HepG2 (cell line): ENCODE data around the gene SMIM10L2A.

ENCODE experiments used
- AGO2 ChIP-seq: fragments of 200-400 bp; formaldehyde crosslinking; optimal IDR thresholded peaks from 2 replicates; pipeline ENCODE3; 2017; ENCODE audit warnings: mild to moderate bottlenecking, low read depth, low read length, moderate library complexity
- CC2D1A ChIP-seq: sonication (generic); formaldehyde crosslinking; IDR thresholded peaks from 2 replicates; pipeline ENCODE4 v1.8.1; 2023; ENCODE audit warnings: mild to moderate bottlenecking, missing genetic modification reagents
- MYC ChIP-seq: sonication (generic); formaldehyde crosslinking; IDR thresholded peaks from 2 replicates; pipeline ENCODE4 v1.9.0; 2021; ENCODE audit warnings: missing genetic modification reagents, borderline replicate concordance
- POLR2A ChIP-seq, 2 experiments: IDR thresholded peaks; 2 replicates each; pipeline ENCODE4 v1.6.1; 2011; ENCODE audit warnings: low read depth in 2 of 2, low read length in 2 of 2, mild to moderate bottlenecking in 1 of 2, moderate library complexity in 1 of 2; ENCODE audit not compliant: insufficient read depth in 1 of 2
- ZNF331 ChIP-seq: sonication (generic); formaldehyde crosslinking; IDR thresholded peaks from 2 replicates; pipeline ENCODE4 v1.4.0; 2020; ENCODE audit warnings: missing genetic modification reagents
- TF ChIP-seq, protein P1 (sequence below): sonication (generic); formaldehyde crosslinking; IDR thresholded peaks from 2 replicates; pipeline ENCODE4 v1.8.0; 2022; ENCODE audit warnings: mild to moderate bottlenecking, missing genetic modification reagents
- TF ChIP-seq, protein P2 (sequence below): sonication (generic); formaldehyde crosslinking; IDR thresholded peaks from 2 replicates; pipeline ENCODE4 v1.4.0; 2020; ENCODE audit warnings: missing genetic modification reagents
- TF ChIP-seq, protein P3 (sequence below): sonication (generic); formaldehyde crosslinking; IDR thresholded peaks from 2 replicates; pipeline ENCODE4 v1.5.0; 2020; ENCODE audit warnings: mild to moderate bottlenecking, missing genetic modification reagents, moderate library complexity
- TF ChIP-seq, protein P4 (sequence below): sonication (generic); formaldehyde crosslinking; IDR thresholded peaks from 2 replicates; pipeline ENCODE4 v1.4.0; 2020; ENCODE audit warnings: low read depth, missing genetic modification reagents

DNA sequence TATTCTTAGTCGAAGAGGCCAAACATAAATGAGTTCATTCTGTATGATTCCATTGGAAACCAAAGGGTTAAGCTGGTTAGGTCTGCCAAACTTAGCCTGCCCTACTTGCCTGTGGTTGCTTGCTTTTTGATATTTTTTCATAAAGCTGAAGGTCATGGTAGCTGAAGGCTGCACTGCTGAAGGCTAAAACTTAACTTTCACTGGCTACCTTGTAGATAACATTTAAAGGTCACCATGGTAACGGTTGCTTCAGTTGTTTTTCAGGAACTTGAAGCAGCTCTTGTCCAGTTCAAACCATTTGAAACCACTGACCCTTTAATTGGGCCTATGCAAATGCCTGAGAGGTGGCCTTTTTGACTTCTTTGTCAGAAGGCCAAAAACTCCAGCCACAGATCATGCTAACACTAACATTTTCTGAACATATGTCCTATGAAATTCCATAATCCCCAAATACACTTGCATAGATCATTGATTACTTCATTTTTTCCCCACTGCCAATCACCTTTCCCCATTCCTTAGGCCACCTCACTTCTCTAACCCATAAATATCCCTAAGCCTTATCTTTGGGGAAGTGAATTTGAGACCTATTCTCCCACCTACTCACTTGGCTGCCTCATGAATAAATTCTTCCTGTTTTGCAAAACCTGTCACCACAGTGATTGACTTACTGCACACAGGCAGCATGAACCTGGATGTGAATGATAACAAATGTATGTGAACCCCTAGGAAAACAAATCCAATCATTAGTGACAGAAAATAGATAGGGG lies 10.7 kb upstream of the SMIM10L2A start:
- TF ChIP-seq ZNF331 (CRISPR knock-in tag) (no peak), AGO2 (no peak), POLR2A (IDR thresholded peaks at IDR 0.05; ENCODE audit: insufficient read depth in 1 of 2, low read depth in 2 of 2, low read length in 2 of 2) (no peak), MYC (no peak), CC2D1A (CRISPR knock-in tag) (no peak)
- TF ChIP-seq, protein P1, sequence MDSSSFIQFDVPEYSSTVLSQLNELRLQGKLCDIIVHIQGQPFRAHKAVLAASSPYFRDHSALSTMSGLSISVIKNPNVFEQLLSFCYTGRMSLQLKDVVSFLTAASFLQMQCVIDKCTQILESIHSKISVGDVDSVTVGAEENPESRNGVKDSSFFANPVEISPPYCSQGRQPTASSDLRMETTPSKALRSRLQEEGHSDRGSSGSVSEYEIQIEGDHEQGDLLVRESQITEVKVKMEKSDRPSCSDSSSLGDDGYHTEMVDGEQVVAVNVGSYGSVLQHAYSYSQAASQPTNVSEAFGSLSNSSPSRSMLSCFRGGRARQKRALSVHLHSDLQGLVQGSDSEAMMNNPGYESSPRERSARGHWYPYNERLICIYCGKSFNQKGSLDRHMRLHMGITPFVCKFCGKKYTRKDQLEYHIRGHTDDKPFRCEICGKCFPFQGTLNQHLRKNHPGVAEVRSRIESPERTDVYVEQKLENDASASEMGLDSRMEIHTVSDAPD (CRISPR knock-in tag), result no peak
- TF ChIP-seq, protein P2, sequence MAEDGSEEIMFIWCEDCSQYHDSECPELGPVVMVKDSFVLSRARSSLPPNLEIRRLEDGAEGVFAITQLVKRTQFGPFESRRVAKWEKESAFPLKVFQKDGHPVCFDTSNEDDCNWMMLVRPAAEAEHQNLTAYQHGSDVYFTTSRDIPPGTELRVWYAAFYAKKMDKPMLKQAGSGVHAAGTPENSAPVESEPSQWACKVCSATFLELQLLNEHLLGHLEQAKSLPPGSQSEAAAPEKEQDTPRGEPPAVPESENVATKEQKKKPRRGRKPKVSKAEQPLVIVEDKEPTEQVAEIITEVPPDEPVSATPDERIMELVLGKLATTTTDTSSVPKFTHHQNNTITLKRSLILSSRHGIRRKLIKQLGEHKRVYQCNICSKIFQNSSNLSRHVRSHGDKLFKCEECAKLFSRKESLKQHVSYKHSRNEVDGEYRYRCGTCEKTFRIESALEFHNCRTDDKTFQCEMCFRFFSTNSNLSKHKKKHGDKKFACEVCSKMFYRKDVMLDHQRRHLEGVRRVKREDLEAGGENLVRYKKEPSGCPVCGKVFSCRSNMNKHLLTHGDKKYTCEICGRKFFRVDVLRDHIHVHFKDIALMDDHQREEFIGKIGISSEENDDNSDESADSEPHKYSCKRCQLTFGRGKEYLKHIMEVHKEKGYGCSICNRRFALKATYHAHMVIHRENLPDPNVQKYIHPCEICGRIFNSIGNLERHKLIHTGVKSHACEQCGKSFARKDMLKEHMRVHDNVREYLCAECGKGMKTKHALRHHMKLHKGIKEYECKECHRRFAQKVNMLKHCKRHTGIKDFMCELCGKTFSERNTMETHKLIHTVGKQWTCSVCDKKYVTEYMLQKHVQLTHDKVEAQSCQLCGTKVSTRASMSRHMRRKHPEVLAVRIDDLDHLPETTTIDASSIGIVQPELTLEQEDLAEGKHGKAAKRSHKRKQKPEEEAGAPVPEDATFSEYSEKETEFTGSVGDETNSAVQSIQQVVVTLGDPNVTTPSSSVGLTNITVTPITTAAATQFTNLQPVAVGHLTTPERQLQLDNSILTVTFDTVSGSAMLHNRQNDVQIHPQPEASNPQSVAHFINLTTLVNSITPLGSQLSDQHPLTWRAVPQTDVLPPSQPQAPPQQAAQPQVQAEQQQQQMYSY (CRISPR knock-in tag), result no peak
- TF ChIP-seq, protein P3, sequence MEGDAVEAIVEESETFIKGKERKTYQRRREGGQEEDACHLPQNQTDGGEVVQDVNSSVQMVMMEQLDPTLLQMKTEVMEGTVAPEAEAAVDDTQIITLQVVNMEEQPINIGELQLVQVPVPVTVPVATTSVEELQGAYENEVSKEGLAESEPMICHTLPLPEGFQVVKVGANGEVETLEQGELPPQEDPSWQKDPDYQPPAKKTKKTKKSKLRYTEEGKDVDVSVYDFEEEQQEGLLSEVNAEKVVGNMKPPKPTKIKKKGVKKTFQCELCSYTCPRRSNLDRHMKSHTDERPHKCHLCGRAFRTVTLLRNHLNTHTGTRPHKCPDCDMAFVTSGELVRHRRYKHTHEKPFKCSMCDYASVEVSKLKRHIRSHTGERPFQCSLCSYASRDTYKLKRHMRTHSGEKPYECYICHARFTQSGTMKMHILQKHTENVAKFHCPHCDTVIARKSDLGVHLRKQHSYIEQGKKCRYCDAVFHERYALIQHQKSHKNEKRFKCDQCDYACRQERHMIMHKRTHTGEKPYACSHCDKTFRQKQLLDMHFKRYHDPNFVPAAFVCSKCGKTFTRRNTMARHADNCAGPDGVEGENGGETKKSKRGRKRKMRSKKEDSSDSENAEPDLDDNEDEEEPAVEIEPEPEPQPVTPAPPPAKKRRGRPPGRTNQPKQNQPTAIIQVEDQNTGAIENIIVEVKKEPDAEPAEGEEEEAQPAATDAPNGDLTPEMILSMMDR (CRISPR knock-in tag), result no peak
- TF ChIP-seq, protein P4, sequence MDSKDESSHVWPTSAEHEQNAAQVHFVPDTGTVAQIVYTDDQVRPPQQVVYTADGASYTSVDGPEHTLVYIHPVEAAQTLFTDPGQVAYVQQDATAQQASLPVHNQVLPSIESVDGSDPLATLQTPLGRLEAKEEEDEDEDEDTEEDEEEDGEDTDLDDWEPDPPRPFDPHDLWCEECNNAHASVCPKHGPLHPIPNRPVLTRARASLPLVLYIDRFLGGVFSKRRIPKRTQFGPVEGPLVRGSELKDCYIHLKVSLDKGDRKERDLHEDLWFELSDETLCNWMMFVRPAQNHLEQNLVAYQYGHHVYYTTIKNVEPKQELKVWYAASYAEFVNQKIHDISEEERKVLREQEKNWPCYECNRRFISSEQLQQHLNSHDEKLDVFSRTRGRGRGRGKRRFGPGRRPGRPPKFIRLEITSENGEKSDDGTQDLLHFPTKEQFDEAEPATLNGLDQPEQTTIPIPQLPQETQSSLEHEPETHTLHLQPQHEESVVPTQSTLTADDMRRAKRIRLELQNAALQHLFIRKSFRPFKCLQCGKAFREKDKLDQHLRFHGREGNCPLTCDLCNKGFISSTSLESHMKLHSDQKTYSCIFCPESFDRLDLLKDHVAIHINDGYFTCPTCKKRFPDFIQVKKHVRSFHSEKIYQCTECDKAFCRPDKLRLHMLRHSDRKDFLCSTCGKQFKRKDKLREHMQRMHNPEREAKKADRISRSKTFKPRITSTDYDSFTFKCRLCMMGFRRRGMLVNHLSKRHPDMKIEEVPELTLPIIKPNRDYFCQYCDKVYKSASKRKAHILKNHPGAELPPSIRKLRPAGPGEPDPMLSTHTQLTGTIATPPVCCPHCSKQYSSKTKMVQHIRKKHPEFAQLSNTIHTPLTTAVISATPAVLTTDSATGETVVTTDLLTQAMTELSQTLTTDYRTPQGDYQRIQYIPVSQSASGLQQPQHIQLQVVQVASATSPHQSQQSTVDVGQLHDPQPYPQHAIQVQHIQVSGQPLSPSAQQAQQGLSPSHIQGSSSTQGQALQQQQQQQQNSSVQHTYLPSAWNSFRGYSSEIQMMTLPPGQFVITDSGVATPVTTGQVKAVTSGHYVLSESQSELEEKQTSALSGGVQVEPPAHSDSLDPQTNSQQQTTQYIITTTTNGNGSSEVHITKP (CRISPR knock-in tag), result no peak
